GM19351 (cell line): ENCODE results near the gene EXOSC6.
"Not testable (repeated sequence)": the region's sequence is repeated elsewhere in the genome, so short reads cannot be mapped to it uniquely, and the experiment has no call there.

ENCODE experiments used
- ATAC-seq: cut with Tn5 transposase; IDR thresholded peaks from one replicate; pipeline ENCODE4 v1.9.1; 2021; ENCODE audit warnings: mild to moderate bottlenecking, moderate library complexity; ENCODE audit not compliant: unreplicated experiment

EXOSC6 gene

GRCh38 chr16:70200063-70200462 lies 51.7 kb downstream of the EXOSC6 start:
- ATAC-seq, result not testable (repeated sequence)

- not testable (repeated sequence) for ATAC-seq
Measured at GRCh38 chr16:70199170-70199569, 52.6 kb downstream of the EXOSC6 start.

GRCh38 chr16:70198666-70199065 lies 53.1 kb downstream of the EXOSC6 start:
- not testable (repeated sequence) for ATAC-seq

- ATAC-seq, result not testable (repeated sequence)
Measured at GRCh38 chr16:70198230-70198629, 53.5 kb downstream of the EXOSC6 start.

GRCh38 chr16:70197611-70198010 lies 54.1 kb downstream of the EXOSC6 start:
- ATAC-seq, result not testable (repeated sequence)
